GM12865 (cell line): Measurements from ENCODE around the gene COX6A2.

ENCODE experiments used
- DNase-seq: peaks from one replicate; pipeline ENCODE4 v3.0.0; 2010; ENCODE audit warnings: low read depth
- H3K4me3 ChIP-seq: 2 replicates; pipeline ENCODE4 v1.5.1; 2011; ENCODE audit warnings: mild to moderate bottlenecking, low read depth, low read length, control low read depth
- CTCF ChIP-seq: IDR thresholded peaks from 2 replicates; pipeline ENCODE4 v1.5.1; 2011; ENCODE audit warnings: low read length, control low read depth, low read depth, inconsistent platforms; ENCODE audit not compliant: insufficient read depth; ENCODE audit errors: missing control alignments

The COX6A2 gene

GRCh38 chr16:31461201-31461920 lies 33.2 kb upstream of the COX6A2 start:
- no peak for TF ChIP-seq CTCF
- no peak overlapping the region for H3K4me3 ChIP-seq
- DNase-seq, result no peak

- H3K4me3 ChIP-seq, result peak overlapping the region; percentile 85
- DNase-seq, result peak; percentile 59
- TF ChIP-seq CTCF, result peak; percentile 60
Measured at GRCh38 chr16:31460582-31461002, 32.4 kb upstream of the COX6A2 start.

DNA sequence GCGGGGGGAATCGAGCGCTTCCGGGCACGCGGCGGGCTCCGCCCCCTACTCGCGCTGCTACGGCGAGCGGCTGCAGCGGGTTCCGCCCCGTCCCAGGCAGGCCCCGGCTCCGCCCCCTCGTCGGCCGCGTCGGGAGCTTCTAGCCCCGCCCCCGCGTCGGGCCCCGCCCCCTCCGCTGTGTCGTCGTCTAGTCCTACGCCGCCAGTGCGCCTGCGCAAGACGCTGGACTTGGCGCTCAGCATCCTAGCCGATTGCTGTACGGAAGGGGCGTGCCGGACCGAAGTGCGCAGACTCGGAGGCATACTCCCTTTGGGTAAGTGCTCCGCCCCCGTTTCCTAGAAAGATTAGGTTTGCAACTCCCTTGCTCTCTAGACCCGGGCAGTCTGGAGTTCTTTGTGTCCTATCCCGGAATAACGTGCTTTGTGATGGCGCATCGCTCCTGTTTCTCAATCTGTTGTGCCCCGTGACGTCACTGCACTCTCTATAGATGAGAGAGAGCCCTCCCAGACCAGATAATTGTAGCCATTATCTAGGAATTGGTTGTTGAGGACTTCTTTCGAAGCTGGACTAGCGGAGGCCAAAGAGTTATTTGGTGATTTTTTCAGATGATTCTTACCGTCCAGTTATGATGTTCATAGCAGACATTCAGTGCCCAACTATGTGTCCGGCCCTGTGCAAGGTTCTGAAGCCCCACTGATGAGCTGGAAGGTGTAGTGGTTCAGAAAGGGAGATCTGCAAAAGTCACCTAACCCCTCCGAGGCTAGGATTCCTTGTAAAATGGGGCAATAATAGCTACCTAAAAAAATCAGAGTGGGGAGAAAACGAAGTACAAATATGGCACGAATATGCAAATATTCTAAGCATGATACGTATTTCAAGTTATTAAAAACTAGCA lies 31.8 kb upstream of the COX6A2 start:
- H3K4me3 ChIP-seq, result peak overlapping the region; percentile 85
- DNase-seq, result peak; percentile 99
- no peak for TF ChIP-seq CTCF

DNA sequence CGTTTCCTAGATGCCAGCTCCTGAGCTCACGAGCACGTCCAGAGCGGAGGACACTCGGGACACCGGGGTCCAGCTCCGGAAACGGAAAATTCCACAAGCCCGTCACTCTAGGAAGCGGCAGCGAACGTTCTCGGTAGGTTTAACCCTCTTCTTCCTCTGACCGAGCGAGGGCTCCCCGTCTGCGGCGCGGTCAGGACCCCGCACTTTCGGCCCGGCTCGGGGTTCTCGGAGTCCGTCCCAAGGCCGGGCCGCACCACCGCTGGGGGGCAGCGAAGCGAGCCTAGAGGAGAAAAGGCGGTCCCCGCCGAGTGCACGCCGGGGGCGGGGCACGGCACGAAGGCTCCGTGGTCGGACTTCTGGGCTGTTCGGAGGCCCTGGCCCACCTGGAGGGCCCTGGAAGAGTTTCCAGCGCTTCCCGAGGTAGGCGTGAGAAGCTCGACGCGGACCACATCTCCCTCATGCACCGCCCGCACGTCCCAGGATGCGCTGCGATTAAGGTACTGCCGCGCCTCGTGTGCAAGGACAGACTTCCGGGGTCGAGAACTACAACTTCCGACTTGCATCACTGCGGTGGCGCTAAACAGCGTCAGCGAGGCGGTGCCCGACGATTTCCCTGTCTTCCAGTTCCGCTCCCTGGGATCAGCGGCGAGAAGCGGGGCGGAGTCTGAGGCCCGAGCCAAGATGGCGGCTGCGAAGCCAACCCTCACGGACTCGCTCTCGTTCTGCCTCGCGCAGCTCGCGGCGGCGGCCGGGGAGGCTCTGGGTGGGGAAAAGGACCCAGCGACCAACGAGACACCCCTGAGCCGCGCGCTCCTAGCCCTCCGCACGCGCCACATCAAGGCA lies 30.9 kb upstream of the COX6A2 start, which contains the start of gene ARMC5:
TSS of gene ARMC5 (plus strand) at position 658 of the 843 bp plus-strand sequence. CDS start at position 682, 24 bp downstream.
- TF ChIP-seq CTCF, result peak; percentile 70
- H3K4me3 ChIP-seq, result peak within 1 kb of the TSS; percentile 85
- peak; percentile 99 for DNase-seq

GRCh38 chr16:31458073-31458843 lies 30.1 kb upstream of the COX6A2 start:
- DNase-seq, result peak; percentile 82
- H3K4me3 ChIP-seq, result peak overlapping the region; percentile 80
- TF ChIP-seq CTCF, result peak; percentile 21

DNA sequence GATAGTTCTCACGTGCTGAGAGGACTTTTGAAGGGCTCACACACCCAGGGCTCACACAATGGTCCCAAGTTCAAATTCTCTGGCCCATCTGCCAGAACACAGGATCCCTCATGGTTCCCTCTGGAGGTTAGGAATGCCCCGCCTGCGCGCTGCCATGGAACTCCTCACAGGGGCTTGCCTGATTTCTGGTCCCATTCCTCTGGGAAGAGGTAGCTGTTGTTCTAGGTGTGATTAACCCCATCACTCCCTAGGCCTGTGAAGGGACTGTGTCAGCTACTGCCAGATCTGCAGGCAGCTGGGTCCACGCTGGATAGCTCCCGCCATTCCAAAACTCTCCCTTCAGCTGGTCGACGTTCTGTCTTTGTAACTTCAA lies 28.8 kb upstream of the COX6A2 start:
- peak overlapping the region; percentile 80 for H3K4me3 ChIP-seq
- TF ChIP-seq CTCF, result no peak
- no peak for DNase-seq
